ENCODE measurements around the gene SNUPN. TPM values are rescaled to one million over a fixed set of nuclear protein-coding genes. Genes with fewer than 3 reads are reported as not detected.

The SNUPN gene
- total RNA-seq, 2 donors from 2014 or later, result 17.2 to 26.4 TPM

DNA sequence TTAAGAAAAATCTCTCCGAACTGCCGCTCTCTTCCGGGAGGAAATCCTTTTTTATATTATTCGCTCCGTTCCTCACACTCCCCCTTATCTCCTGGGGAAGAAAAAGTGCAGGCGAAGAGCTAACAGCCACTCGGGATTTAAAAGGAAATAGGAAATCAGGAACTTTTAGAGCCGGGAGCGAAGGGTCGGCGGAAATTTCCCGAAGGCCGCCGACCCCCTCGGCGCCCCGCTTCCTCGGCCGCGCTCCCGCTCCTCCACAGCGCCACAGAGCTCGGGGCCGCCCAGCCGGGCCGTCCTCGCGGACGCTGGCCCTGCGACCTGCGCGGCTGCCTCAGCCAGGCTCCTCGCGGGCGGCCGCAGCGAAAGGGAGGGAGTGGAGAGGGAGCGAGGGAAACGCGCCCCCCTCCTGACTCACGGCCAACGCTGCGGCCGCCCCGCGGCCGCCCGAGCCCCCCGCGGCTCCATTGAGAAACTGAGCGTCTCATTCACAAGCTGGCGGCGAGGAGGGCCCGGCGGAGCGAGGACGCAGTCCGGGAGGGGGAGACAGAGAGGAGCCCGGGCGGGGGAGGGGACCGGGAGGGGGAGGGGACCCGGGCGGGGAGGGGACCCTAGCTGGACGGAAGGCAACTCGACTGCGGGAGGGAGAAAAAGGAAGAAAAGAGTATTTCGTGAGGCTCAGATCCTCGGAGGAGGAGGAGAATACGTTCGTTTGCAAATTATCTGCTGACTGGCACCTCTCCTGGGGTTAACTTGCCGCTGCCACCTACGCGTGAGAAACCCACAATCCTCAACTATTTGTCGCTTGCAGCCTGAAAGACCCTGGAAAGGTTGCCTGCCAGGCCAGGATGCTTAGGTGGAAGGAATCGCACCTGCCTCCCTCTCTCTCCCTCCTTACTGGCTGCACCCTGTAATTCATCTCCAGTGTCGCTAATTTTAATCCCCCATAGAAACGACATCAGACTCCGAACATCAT, 46.3 kb downstream of the SNUPN start, which contains the start of gene PTPN9:
TSS of gene PTPN9 (minus strand) at position 368 of the 973 bp plus-strand sequence. CDS start 539 bp downstream, outside the sequence.
- H3K9me3 ChIP-seq (ENCODE audit: control insufficient read depth, low read length), result no peaks in the 10 kb centered on the region
- 1 to 4% methylated on average over 32 to 72 of the region's 78 CpGs for WGBS, 2 experiments (ENCODE audit: insufficient coverage in 1 of 2, insufficient read length in 1 of 2)
- H3K4me3 ChIP-seq (ENCODE audit: low read length), result peak within 1 kb of the TSS; percentile 86
- H3K27ac ChIP-seq (ENCODE audit: low read depth, low read length), result peak within 1 kb of the TSS; percentile 76
- H3K4me1 ChIP-seq (ENCODE audit: control insufficient read depth, insufficient read depth, low read length), result peaks cover 6% of the 10 kb centered on the region
- H3K36me3 ChIP-seq (ENCODE audit: control insufficient read depth, insufficient read depth, low read length), result no peaks in the 10 kb centered on the region
- Mint-ChIP-seq H3K27me3 (ENCODE audit: insufficient read depth) (no peaks in the 10 kb centered on the region), H3K9me3 (no peaks in the 10 kb centered on the region), H3K36me3 (ENCODE audit: low read depth) (peaks cover 11% of the 10 kb centered on the region), H3K4me1 (peaks cover 22% of the 10 kb centered on the region), H3K27ac (peak within 1 kb of the TSS; percentile 96), H3K4me3 (peak within 1 kb of the TSS; percentile 97)
- no peaks in the 10 kb centered on the region for H3K27me3 ChIP-seq (ENCODE audit: control insufficient read depth, insufficient read depth, low read length, poor library complexity, severe bottlenecking)
- DNase-seq, result peak; percentile 98
- TF ChIP-seq, protein P1, sequence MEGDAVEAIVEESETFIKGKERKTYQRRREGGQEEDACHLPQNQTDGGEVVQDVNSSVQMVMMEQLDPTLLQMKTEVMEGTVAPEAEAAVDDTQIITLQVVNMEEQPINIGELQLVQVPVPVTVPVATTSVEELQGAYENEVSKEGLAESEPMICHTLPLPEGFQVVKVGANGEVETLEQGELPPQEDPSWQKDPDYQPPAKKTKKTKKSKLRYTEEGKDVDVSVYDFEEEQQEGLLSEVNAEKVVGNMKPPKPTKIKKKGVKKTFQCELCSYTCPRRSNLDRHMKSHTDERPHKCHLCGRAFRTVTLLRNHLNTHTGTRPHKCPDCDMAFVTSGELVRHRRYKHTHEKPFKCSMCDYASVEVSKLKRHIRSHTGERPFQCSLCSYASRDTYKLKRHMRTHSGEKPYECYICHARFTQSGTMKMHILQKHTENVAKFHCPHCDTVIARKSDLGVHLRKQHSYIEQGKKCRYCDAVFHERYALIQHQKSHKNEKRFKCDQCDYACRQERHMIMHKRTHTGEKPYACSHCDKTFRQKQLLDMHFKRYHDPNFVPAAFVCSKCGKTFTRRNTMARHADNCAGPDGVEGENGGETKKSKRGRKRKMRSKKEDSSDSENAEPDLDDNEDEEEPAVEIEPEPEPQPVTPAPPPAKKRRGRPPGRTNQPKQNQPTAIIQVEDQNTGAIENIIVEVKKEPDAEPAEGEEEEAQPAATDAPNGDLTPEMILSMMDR (conservative IDR thresholded peaks at IDR 0.05), result peak; percentile 71
- H3K9ac ChIP-seq (ENCODE audit: extremely low read depth, low read length, poor library complexity, severe bottlenecking), result peak within 1 kb of the TSS; percentile 94

DNA sequence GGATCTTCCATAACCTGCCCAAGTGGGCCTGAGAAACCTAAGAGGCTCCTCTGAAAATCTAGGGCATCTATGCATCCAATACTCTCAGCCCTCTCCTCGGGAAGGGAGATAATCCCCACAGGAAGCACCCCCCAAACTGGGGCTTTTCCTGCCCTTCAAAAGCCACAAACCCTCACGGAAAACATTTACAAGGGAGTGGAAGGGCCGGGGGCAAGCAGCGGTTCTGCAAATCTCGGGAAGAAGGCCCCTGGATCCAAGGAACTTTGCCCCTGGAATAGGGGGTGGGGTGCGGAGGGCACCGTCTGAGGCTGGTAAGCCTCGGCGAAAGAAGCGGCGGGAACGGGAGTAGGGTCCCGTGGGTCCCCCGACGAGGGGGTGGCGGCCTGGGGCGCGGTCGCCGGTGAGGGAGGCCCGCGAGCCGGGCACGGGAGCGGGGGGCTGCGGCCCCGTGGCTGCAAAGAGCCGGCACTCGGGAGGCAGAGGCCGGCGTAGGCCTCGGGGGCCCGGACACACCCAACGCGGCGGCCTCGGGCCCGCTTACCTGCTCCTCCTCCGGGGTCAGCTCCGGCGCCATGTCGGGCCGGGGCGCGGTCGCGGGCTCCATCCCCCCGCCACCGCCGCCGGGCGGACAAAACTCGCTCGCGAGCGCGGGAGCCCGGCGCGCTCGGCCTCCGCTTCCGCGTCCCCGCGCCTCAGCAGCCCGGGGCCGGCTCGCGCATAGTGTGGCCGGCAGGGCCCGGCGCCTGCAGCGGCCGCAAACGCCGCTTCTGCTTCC, 47.2 kb downstream of the SNUPN start:
- H3K27me3 Mint-ChIP-seq (ENCODE audit: insufficient read depth), result no peaks in the 10 kb centered on the region
- H3K4me1 ChIP-seq (ENCODE audit: control insufficient read depth, insufficient read depth, low read length), result peaks cover 3% of the 10 kb centered on the region
- no peaks in the 10 kb centered on the region for H3K36me3 ChIP-seq (ENCODE audit: control insufficient read depth, insufficient read depth, low read length)
- peak overlapping the region; percentile 96 for H3K27ac Mint-ChIP-seq
- H3K9me3 Mint-ChIP-seq, result no peaks in the 10 kb centered on the region
- H3K9me3 ChIP-seq (ENCODE audit: control insufficient read depth, low read length), result no peaks in the 10 kb centered on the region
- peak overlapping the region; percentile 97 for H3K4me3 Mint-ChIP-seq
- no peaks in the 10 kb centered on the region for H3K27me3 ChIP-seq (ENCODE audit: control insufficient read depth, insufficient read depth, low read length, poor library complexity, severe bottlenecking)
- peaks cover 13% of the 10 kb centered on the region for H3K36me3 Mint-ChIP-seq (ENCODE audit: low read depth)
- TF ChIP-seq, protein P1 (conservative IDR thresholded peaks at IDR 0.05), result no peak
- H3K9ac ChIP-seq (ENCODE audit: extremely low read depth, low read length, poor library complexity, severe bottlenecking), result peak overlapping the region; percentile 94
- H3K4me1 Mint-ChIP-seq, result peaks cover 22% of the 10 kb centered on the region
- WGBS, 2 experiments (ENCODE audit: insufficient coverage in 1 of 2, insufficient read length in 1 of 2), result 0% methylated on average over 26 to 77 of the region's 77 CpGs
- peak overlapping the region; percentile 86 for H3K4me3 ChIP-seq (ENCODE audit: low read length)
- peak; percentile 64 for DNase-seq
- H3K27ac ChIP-seq (ENCODE audit: low read depth, low read length), result peak overlapping the region; percentile 76

DNA sequence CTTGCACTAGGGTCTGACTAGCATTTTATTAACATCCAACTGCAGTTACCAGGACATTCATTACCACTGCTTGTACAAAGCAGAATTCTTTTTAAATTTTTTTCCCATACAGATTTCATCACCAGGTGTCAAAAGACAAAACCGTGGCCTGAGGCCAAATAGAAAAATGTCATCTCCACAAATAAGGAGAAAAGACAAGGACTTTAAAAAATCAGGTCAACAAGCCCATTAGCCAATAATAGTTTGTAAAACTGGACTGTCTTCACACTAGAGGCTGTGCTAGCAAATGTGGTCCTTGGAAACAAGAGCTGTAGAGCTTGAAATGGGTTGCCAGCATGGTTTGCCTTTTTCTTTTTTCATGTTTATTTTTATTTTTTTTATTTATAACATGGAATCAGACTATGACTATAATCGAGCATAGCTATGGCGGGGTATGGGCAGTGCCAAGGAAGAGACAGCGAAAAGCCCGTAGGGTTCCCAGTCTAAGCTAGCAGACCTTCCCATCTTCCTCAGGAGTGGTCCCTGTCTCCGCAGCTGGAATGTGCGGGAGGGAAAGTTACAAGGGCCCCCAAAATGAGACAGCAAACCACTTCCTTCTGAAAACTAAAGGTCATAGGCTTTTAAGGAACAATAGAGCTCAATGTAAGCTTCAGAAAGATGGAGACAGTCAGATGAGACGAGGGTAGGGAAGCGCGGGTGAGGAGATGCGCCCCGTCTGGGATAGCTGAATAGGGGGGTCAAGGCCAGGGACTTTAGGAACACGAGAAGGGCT, 47.9 kb downstream of the SNUPN start:
- Mint-ChIP-seq H3K4me3 (peak overlapping the region; percentile 97), H3K27ac (peak overlapping the region; percentile 96), H3K27me3 (ENCODE audit: insufficient read depth) (no peaks in the 10 kb centered on the region), H3K4me1 (peaks cover 23% of the 10 kb centered on the region), H3K9me3 (no peaks in the 10 kb centered on the region), H3K36me3 (ENCODE audit: low read depth) (peaks cover 13% of the 10 kb centered on the region)
- no peaks in the 10 kb centered on the region for H3K27me3 ChIP-seq (ENCODE audit: control insufficient read depth, insufficient read depth, low read length, poor library complexity, severe bottlenecking)
- peaks cover 4% of the 10 kb centered on the region for H3K4me1 ChIP-seq (ENCODE audit: control insufficient read depth, insufficient read depth, low read length)
- peak overlapping the region; percentile 86 for H3K4me3 ChIP-seq (ENCODE audit: low read length)
- H3K9ac ChIP-seq (ENCODE audit: extremely low read depth, low read length, poor library complexity, severe bottlenecking), result peak overlapping the region; percentile 94
- H3K36me3 ChIP-seq (ENCODE audit: control insufficient read depth, insufficient read depth, low read length), result no peaks in the 10 kb centered on the region
- DNase-seq, result peak; percentile 50
- H3K27ac ChIP-seq (ENCODE audit: low read depth, low read length), result no peak overlapping the region
- H3K9me3 ChIP-seq (ENCODE audit: control insufficient read depth, low read length), result no peaks in the 10 kb centered on the region
- TF ChIP-seq, protein P1 (conservative IDR thresholded peaks at IDR 0.05), result no peak
- 2 to 3% methylated on average over 8 to 13 of the region's 13 CpGs for WGBS, 2 experiments (ENCODE audit: insufficient coverage in 1 of 2, insufficient read length in 1 of 2)

Data from endodermal cell (in vitro differentiated cells).